ENCODE data around the gene OGFOD3. TPM values are rescaled to one million over a fixed set of nuclear protein-coding genes. Genes with fewer than 3 reads are reported as not detected.
A peak's percentile ranks its signal among the peaks of the same experiment; 100 is the strongest.

The OGFOD3 gene
- polyA plus RNA-seq, 2 of the 4 experiments (the other 2 are of a cell fraction), result 15.2 to 19.8 TPM

DNA sequence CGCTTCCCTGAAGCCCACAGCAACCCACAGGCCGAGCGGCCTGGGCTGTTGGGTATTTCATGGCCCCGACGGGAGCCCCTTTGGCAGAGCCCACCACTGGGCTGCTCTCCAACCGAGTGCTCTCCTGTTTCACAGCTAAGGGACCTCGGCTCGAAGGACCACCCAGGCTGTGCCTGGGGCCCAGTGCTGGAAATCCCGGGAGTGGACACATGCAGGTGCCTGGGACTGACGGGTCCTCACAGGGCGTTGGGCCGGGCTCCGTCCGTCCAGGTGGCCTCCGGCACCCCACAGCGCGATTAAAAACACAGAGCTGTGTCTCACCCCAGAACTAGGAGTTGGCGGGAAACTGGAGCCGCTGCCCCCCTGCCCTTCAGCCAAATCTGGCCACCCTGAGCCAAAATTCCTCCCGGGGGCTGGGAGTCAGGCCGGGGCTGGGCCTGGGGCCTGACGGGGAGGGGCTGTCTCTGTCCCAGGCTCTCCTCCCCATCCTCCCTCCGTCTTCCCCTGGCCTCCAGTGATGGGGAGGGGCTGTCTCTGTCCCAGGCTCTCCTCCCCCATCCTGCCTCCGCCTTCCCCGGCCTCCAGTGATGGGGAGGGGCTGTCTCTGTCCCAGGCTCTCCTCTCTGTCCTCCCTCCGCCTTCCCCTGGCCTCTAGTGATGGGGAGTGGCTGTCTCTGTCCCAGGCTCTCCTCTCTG is 32.7 kb downstream of the OGFOD3 start:
- H3K4me1 ChIP-seq, result peaks cover 29% of the 10 kb centered on the region
- CTCF ChIA-PET, result interaction anchor here (0.9 to 3.3 kb wide), 7 partner anchors 10 to 149 kb away, joined by 3 to 9 read pairs (median 5); no protein-coding TSS in a partner anchor
- WGBS (ENCODE audit: missing lambda C conversion rate), result 78% methylated on average over 22 of the region's 26 CpGs

DNA sequence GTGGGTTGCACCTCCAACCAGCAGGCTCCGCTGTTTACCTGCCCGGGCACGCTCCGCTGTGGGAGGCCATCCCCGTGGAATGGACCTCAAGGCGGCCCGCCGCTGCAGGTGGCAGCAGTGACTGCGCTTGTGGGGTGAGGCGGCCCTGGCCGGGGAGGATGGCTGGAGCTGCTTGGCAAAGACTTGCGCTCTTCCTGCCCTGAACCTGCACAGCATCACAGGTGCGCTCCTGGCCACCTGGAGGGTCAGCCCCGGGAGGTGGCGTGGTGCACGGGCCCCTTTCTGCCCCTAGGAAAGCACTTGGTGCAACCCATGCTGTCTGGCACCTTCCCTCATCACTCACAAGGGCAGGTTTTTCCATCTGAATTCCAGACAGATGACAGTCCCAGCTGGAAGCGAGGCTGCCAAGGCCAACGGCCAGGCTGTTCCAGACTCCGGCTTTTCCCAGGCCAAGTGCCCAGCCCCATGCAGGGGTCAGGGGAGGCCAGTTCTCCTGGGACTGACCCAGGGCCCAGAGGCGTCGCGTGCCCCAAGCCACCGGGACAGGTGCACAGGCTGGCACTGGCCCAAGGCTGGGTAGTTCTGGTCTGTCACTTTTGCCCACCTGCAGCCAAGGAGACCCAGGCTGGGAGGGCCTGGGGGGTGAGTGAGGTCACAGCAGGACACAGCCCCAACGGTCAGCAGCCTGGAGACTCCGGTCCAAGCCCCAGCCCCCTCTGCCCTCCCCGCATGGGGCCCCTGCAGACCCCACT is 33.5 kb downstream of the OGFOD3 start:
- ChIA-PET CTCF (interaction anchor here (0.9 to 3.3 kb wide), 9 partner anchors 9 to 148 kb away, joined by 3 to 9 read pairs (median 5); no protein-coding TSS in a partner anchor), POLR2A (no interaction called here)
- Histone ChIP-seq H3K4me1 (peaks cover 29% of the 10 kb centered on the region), H3K27ac (peak overlapping the region; percentile 43 to 71; a peak in 4 of 6 replicates), H3K4me2 (peak overlapping the region; percentile 59), H3K4me3 (no peak overlapping the region), H3K9me3 (no peaks in the 10 kb centered on the region)
- TF ChIP-seq, protein P1, sequence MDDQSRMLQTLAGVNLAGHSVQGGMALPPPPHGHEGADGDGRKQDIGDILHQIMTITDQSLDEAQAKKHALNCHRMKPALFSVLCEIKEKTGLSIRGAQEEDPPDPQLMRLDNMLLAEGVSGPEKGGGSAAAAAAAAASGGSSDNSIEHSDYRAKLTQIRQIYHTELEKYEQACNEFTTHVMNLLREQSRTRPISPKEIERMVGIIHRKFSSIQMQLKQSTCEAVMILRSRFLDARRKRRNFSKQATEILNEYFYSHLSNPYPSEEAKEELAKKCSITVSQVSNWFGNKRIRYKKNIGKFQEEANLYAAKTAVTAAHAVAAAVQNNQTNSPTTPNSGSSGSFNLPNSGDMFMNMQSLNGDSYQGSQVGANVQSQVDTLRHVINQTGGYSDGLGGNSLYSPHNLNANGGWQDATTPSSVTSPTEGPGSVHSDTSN (IDR thresholded peaks at IDR 0.05), result peak; percentile 13; the same call in 1 of the 2 replicates
- TF ChIP-seq SREBF2 (IDR thresholded peaks at IDR 0.05) (no peak), FOSL2 (IDR thresholded peaks at IDR 0.05) (no peak), FOSL2 (CRISPR knock-in tag; IDR thresholded peaks at IDR 0.05) (peak; percentile 41; the same call in 1 of the 2 replicates), RARB (CRISPR knock-in tag; IDR thresholded peaks at IDR 0.05) (no peak), FOXS1 (CRISPR knock-in tag; IDR thresholded peaks at IDR 0.05) (no peak), ESRRA (IDR thresholded peaks at IDR 0.05; ENCODE audit: borderline replicate concordance, low read length) (no peak)
- TF ChIP-seq, protein P2, sequence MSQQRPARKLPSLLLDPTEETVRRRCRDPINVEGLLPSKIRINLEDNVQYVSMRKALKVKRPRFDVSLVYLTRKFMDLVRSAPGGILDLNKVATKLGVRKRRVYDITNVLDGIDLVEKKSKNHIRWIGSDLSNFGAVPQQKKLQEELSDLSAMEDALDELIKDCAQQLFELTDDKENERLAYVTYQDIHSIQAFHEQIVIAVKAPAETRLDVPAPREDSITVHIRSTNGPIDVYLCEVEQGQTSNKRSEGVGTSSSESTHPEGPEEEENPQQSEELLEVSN (IDR thresholded peaks at IDR 0.05; ENCODE audit: borderline replicate concordance, low read depth), result 0 out of 2 replicates have a peak, but pooled peaks have one; percentile 40
- TF ChIP-seq, protein P3, sequence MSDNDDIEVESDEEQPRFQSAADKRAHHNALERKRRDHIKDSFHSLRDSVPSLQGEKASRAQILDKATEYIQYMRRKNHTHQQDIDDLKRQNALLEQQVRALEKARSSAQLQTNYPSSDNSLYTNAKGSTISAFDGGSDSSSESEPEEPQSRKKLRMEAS (IDR thresholded peaks at IDR 0.05), result peak; percentile 68
- DNase-seq (ENCODE audit: low read depth in 1 of 2, low spot score in 1 of 2) (peak; percentile 60 to 65), FAIRE-seq (no peak), ATAC-seq (peak; percentile 31 to 63; a peak in 5 of 6 replicates)
- WGBS (ENCODE audit: missing lambda C conversion rate), result 41% methylated on average over 15 of the region's 26 CpGs

More for the DNA sequence above, 32.7 kb downstream of the OGFOD3 start:
- Histone ChIP-seq H3K4me2 (peak overlapping the region; percentile 59), H3K4me3 (no peak overlapping the region), H3K9me3 (no peaks in the 10 kb centered on the region), H3K27ac (peak overlapping the region; percentile 43 to 71; a peak in 4 of 6 replicates)
- ATAC-seq (no peak), DNase-seq (ENCODE audit: low read depth in 1 of 2, low spot score in 1 of 2) (no peak), FAIRE-seq (no peak)
- no peak for TF ChIP-seq BHLHE40 (IDR thresholded peaks at IDR 0.05; ENCODE audit: low read depth, low read length)
- no peak for TF ChIP-seq EHF (CRISPR knock-in tag; IDR thresholded peaks at IDR 0.05)
- TF ChIP-seq RFX5 (IDR thresholded peaks at IDR 0.05), result no peak
- TF ChIP-seq, protein P4, sequence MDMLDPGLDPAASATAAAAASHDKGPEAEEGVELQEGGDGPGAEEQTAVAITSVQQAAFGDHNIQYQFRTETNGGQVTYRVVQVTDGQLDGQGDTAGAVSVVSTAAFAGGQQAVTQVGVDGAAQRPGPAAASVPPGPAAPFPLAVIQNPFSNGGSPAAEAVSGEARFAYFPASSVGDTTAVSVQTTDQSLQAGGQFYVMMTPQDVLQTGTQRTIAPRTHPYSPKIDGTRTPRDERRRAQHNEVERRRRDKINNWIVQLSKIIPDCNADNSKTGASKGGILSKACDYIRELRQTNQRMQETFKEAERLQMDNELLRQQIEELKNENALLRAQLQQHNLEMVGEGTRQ (IDR thresholded peaks at IDR 0.05), result no peak
- TF ChIP-seq, protein P5, sequence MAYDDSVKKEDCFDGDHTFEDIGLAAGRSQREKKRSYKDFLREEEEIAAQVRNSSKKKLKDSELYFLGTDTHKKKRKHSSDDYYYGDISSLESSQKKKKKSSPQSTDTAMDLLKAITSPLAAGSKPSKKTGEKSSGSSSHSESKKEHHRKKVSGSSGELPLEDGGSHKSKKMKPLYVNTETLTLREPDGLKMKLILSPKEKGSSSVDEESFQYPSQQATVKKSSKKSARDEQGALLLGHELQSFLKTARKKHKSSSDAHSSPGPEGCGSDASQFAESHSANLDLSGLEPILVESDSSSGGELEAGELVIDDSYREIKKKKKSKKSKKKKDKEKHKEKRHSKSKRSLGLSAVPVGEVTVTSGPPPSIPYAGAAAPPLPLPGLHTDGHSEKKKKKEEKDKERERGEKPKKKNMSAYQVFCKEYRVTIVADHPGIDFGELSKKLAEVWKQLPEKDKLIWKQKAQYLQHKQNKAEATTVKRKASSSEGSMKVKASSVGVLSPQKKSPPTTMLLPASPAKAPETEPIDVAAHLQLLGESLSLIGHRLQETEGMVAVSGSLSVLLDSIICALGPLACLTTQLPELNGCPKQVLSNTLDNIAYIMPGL (CRISPR knock-in tag; IDR thresholded peaks at IDR 0.05; ENCODE audit: borderline replicate concordance), result no peak
- TF ChIP-seq JUN (IDR thresholded peaks at IDR 0.05), result no peak
- TF ChIP-seq HOXB5 (CRISPR knock-in tag; IDR thresholded peaks at IDR 0.05), result no peak
- TF ChIP-seq, protein P6, sequence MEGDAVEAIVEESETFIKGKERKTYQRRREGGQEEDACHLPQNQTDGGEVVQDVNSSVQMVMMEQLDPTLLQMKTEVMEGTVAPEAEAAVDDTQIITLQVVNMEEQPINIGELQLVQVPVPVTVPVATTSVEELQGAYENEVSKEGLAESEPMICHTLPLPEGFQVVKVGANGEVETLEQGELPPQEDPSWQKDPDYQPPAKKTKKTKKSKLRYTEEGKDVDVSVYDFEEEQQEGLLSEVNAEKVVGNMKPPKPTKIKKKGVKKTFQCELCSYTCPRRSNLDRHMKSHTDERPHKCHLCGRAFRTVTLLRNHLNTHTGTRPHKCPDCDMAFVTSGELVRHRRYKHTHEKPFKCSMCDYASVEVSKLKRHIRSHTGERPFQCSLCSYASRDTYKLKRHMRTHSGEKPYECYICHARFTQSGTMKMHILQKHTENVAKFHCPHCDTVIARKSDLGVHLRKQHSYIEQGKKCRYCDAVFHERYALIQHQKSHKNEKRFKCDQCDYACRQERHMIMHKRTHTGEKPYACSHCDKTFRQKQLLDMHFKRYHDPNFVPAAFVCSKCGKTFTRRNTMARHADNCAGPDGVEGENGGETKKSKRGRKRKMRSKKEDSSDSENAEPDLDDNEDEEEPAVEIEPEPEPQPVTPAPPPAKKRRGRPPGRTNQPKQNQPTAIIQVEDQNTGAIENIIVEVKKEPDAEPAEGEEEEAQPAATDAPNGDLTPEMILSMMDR (IDR thresholded peaks at IDR 0.05), result no peak
- no peak for TF ChIP-seq MYC (IDR thresholded peaks at IDR 0.05; ENCODE audit: borderline replicate concordance, low read length)
- TF ChIP-seq SMC3 (IDR thresholded peaks at IDR 0.05), result no peak
- TF ChIP-seq HOXA7 (CRISPR knock-in tag; IDR thresholded peaks at IDR 0.05), result no peak
- TF ChIP-seq TP53 (CRISPR knock-in tag; IDR thresholded peaks at IDR 0.05), result no peak
- no peak for TF ChIP-seq FOSB (CRISPR knock-in tag; IDR thresholded peaks at IDR 0.05)
- TF ChIP-seq, protein P7, sequence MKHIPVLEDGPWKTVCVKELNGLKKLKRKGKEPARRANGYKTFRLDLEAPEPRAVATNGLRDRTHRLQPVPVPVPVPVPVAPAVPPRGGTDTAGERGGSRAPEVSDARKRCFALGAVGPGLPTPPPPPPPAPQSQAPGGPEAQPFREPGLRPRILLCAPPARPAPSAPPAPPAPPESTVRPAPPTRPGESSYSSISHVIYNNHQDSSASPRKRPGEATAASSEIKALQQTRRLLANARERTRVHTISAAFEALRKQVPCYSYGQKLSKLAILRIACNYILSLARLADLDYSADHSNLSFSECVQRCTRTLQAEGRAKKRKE (CRISPR knock-in tag; IDR thresholded peaks at IDR 0.05; ENCODE audit: low read depth), result no peak
- TF ChIP-seq CBX2 (IDR thresholded peaks at IDR 0.05; ENCODE audit: borderline replicate concordance, low read depth), result no peak
- TF ChIP-seq HDAC2 (IDR thresholded peaks at IDR 0.05), result no peak
- POLR2A ChIA-PET, result no interaction called here
